ENCODE data around the gene TMEM244.
"Not testable (repeated sequence)": the region's sequence is repeated elsewhere in the genome, so short reads cannot be mapped to it uniquely, and the experiment has no call there.

TMEM244 gene, protein sequence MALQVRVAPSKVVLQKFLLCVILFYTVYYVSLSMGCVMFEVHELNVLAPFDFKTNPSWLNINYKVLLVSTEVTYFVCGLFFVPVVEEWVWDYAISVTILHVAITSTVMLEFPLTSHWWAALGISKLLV

DNA sequence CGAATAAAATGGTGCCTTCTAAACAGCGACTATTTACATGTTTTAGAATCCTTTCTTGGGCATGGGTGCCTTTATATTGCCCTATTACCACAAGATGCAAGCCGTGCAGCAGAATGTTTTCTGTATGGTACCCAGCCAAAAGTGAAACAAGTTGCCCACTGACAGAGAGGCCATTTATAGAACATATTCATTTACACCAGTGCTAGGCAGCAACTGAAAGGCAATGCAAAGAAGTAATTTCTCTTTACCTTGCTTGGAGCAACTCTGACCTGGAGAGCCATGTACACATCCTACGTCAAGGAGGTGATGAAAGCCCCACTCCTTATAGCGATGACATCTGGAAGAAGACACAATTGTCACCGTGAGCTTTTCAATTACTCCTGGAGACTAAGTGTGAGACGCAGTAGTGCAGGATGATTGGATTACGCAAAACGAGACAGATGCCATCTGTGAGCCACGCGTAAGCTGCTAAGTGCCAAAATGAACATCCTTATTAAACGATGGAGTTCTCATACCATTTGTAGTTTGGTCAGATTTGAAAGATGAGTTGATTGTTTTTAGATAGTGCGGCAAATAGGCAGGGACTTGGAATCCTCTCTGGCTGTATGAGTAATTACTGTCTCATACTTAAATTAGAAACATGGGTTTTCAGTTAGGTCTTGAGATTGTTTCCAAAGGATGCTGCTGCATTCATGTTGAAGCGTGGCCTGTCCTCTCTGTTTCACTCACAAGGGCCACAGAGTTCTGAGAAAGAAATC, at the start of gene TMEM244:
Gene TMEM244 (minus strand): TSS at position 408 of the 758 bp plus-strand sequence. CDS start 127 bp downstream, at position 281.
- DNase-seq, result no peak

DNA sequence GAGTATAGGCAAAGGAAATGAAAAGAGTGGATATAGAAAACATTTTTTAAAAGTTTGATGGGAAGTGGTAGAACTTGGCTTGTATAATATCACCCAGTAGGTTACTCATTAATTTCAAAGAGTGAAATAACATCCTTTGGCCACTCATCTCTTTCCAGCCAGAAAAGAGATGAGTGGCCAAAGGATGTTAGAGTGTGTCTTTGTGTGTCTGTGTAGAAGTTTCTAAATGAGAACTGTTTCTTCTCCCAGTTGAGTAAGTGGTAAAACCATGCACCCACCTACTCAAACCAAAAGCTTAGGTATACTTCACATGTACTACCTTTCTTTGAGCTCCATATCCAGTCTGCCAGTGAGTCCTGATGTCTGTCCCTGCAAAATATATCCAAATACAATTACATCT, 47.7 kb upstream of the TMEM244 start:
- DNase-seq, result no peak

DNA sequence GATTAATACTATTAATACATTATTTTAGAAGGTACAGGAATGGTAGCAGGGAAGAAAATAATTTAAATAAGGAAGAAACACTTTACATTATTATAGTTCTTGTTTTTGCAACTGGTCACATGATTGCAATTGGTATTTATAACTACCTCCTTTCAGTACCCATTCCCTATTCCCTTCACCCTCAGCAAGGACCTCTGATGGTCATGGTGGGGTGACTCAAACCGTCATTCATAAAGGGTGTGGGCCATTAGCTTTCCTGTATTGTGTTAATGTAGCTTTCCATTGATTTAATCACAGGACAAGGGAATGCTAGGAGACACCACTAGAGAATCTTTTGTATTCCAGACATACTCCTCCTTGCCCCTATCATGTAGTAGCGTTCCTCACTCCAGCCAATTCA, 47.2 kb upstream of the TMEM244 start:
- DNase-seq, result no peak

DNA sequence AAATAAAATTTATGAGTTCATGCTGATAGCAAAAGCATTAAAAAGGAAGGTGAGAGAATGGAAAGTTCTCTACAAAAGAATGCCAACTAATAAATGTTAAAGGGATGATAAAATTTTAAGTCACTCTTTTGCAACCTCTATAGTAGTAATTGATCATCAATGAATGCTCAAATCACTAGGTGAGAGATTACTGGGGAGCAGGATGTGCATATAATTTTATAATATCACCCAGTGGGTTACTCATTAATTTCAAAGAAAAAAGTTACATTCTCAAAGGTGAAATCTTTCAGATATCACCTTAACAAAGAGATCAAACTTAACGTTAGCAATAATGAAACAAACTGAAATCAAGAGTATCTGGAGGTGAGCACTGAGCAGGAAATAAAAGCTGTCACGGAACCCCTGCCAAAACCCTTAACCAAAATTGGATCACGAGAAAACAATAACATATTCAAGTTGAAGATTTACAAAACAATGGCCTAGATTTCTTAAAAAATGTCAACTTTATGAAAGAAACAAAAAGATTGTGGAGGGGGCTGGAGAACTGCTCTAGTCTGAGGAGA, 45.5 kb upstream of the TMEM244 start:
- no peak for DNase-seq

DNA sequence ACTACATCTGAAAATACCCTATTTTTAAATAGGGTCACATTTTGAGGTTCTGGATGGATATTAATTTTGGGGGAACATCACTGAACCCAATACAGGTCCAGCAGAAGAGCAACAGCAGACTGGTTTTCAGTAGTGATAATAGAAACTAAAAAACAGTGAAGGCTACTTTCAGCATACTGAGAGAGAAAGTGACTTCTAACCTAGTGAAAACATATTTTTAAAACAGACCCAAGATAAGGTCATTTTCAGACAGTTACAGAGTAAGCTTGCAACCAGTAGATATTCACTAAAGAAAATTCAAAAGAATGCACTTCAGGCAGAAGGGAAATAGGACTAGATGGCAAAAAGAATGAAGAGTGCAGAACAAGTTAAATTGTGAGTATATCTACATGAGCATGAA, 42.0 kb upstream of the TMEM244 start:
- no peak for DNase-seq

DNA sequence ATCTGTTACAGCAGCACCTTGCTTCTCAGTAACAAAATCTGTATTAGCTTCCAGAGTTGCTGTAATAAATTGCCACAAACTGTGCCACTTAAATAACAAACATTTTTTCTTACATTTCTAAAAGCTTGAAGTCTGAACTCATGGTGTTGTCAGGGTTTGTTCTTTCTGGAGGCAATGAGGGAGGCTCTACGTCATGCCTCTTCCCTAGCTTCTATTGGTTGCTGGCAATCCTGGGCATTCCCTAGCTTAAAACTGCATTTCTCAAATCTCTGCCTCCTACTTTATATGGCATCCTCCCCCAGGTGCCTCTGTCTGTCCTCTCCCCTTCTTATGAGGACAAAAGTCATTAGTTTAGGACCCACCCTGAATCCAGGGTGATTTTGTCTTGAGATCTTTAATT, 41.6 kb upstream of the TMEM244 start:
- DNase-seq, result no peak

DNA sequence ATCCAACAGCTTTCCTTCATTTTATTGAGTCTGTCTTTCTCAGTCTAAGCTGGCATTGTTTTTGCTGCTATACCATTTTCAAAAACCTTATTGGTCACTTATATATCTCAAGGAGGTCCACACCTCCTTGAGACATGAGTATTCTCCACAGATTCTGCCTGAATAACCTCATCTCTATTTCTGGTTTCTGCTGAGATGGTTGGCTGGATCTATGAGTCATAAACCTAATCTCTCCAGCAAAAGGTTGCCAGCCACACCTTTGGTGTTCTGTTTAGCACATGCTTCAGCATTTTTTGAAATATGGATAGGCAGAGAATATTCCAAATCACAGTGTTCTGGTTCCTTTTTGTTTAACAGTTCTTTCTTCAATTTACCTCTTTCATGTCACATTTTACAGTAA, 40.8 kb upstream of the TMEM244 start:
- DNase-seq, result no peak

DNA sequence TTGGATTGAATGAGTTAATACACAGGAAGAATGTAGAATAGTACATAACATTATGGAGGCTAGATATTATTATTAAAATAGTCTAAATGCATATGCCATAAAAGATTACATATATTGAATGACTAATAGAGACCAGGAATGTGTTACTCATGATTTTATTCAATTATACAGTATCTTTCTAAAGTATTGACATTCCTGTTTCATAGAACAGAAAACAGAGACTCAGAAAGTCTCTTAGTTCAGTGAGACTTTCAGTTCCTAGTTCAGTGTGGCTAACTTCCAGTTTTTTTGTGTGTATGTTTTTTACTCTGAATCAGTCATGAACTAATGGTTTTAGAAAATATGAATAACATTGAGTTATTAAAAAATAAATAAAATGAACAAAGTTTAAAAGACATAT, 34.6 kb upstream of the TMEM244 start:
- no peak for DNase-seq

DNA sequence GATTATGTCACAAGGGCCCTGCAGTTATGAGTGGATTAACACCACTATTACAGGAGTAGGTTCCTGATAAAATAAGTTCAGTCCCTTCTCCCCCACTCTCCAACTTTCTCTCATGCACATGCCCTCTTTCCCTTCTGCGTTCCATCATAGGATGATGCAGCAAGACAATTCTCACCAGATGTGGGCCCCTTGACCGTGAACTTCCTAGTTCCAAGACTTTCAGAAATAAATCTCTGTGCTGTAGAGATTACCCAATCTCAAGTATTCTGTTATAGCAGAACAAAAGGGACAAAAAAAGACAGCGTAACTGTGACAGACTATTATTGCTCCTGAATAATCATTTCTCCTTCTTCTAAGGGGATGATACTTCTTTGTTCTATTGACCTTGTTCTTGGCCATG, 33.8 kb upstream of the TMEM244 start:
- DNase-seq, result no peak

DNA sequence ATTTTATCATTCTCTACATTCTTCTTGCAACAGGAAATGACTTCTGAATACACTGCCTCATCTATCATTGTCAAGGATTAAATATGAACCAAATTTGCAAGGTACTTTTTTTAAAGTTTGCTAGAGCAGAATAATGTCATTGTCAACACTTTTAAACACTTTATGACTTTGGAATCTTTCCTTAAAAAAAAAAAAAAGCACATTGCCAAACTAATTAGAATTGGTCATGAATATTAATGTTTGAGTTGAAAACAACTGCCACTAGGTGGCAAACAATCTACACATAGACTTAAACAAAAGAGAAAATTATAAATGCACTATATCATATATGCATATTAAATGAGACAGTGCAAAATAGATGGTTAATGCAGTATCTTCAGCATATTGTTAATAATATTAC, 32.5 kb upstream of the TMEM244 start:
- no peak for DNase-seq

DNA sequence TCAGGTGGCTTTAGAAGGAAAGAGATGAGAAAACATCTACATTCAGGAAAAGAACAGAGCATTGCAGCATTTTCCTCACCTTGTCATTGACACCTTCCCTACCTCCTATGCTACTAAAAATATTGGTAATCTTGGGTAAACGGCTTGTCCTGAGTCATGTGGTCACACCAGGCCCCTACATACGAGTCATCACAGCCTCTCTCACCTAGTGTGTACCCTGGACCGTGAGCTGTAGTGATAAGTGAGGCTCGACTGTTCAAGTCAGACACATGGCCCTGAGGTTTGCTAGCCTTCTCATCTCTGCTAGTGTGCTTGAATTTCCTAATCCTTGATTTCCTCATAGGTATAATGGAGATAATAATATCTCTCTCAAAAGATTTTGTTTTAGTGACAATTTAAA, 29.6 kb upstream of the TMEM244 start:
- DNase-seq, result no peak

DNA sequence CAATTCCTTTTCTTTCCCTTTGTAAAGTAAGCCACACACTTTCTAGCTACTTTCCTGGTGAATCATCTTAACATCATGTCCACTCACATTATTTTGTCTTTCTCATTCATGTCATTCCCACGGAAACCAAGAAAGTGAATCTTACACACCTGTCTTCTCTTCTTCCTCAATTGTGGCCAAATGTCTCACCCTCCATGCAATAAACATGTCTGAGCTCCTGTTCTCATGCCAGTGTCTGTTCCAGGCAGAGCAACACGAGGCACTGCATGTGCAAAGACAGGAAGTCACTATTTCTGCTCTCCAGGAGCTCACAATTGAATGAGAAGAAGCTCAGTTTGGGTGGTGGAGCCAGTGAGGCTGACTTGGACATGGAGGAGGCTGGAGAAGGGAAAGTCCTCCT, 29.0 kb upstream of the TMEM244 start:
- DNase-seq, result no peak

DNA sequence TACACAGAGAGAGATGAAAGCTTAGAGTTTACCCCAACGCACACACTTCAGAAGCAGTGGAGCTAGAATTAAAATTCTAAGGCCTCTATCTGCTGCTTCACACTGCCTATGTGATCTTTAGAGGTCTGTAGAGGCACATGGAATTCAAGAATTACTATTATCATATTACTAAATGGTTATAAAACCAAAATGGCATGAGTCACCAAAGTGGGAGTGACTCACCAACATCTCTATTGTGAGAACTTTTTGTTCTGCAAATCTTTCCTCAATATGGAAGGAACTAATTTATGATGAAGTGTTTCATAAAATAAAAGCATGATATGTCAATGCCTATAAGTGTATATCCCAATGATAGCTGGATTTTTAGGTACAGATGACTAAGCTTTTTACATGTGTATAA, 28.5 kb upstream of the TMEM244 start:
- no peak for DNase-seq

DNA sequence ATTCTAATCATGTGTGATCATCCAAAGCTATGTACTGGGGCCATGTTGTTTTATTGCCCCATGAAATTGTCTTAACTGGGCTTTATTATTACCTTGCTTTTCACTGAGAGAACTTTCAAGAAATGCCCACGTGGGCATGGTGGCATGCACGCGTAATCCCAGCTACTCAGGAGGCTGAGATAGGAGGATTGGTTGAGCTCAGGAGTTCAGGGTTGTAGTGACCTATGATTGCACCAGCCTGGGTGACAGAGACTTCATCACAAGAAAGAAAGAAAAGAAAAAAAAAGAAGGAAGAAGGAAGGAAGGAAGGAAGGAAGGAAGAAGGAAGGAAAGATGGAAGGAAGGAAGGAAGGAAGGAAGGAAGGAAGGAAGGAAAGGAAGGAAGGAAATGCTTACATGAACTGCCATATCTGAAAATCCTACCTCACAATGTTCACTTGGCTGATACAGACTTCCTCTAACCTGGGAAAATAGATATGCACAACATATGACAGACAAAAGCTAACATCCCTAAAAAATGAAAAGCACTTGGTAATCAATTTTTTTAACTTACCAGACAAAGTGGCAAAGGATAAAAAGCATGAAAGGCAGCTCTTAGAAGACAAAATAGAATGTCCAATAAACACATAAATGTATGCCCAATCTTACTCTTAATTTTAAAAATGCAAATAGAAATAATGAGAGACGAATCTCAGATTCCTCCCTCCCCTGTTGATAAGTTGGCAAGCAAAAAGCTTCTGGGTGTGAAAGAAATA, 25.5 kb upstream of the TMEM244 start:
- no peak for DNase-seq

DNA sequence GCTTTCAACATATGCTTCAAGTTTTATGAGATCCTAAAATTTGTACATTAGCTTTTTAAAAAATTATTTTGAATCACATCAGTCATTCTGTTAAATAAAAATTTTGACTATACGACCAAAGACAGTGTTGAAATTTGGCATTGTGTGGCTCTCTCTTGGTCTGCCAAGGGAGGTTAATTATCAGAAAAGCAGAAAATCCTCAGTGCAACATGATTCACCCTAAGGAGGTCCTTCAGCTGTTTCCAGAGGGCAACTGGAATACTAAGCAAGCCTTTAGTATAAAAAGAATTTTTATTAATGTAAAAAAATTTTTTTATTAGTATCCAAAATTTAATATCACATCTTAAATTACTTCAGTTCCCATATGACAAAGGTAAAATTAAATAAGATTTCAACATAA, 23.1 kb upstream of the TMEM244 start:
- DNase-seq, result no peak

DNA sequence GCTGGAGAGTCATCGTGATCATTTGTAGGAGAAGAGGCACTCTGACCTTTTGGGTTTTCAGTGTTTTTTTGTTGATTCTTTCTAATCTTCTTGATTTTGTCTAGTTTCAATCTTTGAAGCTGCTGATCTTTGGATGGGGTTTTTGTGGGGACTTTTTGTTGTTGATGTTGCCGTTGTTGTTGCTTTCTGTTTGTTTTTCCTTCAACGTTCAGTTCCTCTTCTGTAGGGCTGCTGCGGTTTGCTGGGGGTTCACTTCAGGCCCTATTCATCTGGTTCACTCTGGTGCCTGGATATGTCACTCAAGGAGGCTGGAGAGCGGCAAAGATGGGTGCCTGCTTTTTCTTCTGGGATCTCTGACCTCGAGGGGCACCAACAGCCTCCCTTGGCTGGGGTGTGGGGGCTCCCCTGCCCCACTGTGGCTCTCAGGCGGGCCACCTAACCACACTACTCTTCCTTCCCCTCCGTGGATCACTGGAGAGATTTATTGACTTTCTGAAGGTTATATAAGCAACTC, 21.5 kb upstream of the TMEM244 start:
- no peak for DNase-seq

DNA sequence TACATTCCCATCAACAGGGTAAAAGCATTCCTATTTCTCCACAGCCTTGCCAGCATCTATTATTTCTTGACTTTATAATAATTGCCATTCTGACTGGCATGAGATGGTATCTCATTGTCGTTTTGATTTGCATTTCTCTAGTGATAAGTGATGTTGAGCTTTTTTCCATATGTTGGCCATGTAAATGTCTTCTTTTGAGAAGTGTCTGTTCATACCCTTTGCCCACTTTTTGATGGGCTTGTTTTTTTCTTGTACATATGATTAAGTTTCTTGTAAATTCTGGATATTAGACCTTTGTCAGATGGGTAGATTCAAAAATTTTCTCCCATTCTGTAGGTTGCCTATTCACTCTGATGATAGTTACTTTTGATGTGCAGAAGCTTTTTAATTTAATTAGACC, 16.8 kb upstream of the TMEM244 start:
- not testable (repeated sequence) for DNase-seq

DNA sequence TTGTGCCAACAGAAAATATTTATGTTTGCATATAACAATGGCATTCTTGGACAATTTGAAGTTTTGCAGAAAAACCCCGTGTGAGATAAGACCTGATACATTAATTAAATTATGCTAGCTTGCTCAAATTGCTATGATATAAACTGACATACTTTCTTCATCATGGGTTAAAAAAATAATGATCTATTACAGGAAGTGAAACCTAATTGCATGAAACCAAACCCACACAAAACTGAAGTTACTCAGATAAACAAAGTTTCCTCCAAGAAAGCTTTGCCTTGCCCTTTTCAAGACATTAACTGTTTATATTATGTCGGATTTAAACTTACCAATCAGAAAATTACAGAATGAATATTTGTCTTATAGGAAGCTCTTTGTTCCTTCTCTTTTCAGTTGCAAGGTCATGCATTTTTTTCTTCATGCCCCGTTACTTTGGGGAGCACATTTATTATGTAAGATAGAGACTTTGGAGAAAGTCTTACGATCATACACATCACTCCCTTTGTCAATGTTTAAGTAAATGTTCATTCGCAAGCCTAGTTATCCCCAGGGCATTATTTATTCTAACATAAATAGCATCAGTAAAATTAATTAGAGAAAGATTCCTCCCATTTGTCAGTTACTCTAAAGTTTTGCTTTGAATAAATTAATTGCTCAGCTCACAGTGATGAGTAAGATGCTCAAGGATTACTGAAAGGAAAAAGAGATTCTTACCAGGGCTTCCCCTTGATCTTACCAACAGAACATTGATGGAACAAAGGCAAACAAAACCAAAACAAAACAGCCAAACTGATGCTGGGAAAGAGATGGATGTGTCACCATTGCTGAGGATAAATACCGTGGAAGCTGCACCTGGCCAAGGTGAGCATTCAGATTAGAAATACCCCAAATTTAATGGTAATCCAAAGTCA, 14.8 kb upstream of the TMEM244 start:
- DNase-seq, result no peak

DNA sequence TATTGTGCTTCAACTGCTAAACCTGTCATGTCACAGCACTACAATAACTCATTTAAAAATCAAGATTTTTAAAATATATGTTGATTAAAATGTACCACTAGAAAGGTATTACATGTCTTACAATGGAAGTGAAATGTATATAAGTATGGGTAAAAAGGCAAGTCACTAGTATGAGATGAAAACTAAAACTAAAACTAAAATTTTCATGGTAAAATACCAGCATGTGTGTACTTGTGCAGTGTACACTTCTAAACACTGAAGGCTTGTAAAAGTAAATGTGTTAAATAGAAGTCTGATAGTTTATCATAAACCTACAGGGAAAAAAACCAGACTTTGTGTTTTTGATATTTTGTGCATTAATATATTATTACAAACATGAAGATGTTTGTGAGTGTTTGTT, 13.7 kb upstream of the TMEM244 start:
- no peak for DNase-seq

DNA sequence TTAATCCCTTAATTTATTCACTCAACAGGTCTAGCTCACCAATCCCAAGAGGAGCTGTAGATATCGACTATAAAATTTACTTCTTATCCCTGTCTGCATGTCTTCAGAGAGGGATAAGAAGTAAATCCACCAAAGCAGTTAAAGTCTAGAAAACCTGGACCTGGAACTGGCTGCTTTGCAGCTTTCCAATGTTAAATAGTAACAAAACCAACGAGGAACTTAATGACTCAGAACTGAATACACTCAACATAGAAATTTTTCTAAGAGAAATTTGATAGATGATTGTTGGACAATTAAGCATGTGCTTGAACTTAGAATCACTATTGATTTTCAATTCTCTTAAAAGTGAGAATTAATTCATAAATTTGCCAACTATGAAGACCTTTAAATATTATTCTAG, 11.5 kb upstream of the TMEM244 start:
- no peak for DNase-seq

DNA sequence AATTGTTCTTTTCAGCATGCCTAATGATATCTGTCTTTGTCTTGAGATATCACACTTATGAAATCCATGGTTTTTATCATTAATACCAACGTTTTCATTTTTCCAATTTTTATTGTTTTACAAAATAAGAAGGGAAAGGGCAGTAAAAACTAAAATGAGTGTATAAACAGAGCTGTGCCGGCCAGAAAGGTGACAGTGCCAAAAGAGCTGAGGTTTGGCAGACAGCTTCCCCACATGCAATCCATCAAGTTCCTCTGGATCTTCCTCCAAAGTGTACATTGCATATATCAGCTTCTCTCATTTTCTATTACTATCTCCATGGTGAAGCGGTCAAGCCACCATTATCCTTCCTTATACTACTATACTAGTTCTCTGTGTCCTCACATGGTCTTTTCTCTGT, 10.1 kb upstream of the TMEM244 start:
- no peak for DNase-seq

DNA sequence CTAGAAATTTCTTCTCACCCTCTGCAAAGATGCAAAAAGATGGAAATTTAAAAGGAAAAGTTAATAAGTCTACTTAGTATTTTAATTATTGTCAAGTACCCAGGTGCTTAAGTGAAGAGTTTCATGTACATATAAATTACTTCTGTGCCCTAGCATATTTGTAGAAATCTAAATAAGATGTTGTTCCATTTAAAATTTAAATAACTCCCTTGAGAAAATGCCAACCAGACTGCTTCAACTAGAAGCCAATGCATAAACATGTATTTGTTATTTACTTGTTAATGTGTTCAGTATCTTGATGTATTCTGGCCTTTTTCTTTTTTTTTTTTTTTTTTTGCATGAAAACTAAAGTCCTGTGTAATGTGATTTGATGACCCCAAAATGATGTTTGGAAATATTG, 6.3 kb upstream of the TMEM244 start:
- DNase-seq, result no peak

DNA sequence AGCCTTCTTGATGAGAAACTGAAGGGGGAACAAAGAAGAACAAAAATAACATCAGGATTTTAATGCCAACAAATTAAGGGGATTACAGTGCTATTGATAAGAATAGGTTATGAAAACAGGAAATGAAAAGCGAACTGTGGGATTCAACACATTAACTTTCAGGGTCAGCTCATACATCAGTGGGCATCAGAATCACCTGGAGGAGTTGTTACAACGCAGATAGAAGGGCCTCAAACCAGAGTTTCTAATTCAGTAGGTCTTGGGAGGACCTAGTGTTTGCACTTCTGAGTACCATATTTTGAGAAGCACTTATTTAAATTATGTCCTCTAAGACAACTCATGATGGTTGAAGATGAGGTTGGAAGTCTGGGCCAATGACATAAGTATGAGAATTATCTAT, 5.6 kb upstream of the TMEM244 start:
- DNase-seq, result no peak
